Astrocyte of the cerebellum (primary cell): Measurements from ENCODE around the gene PPIE.
"Not testable (repeated sequence)": the region's sequence is repeated elsewhere in the genome, so short reads cannot be mapped to it uniquely, and the experiment has no call there.

ENCODE experiments used
- DNase-seq: peaks from one replicate; pipeline ENCODE4 v3.0.0-alpha.2; 2011; ENCODE audit warnings: low read depth
- H3K4me3 ChIP-seq: 2 replicates; pipeline ENCODE4 v1.5.1; 2011; ENCODE audit warnings: mild to moderate bottlenecking, low read depth, low read length, moderate library complexity
- CTCF ChIP-seq: IDR thresholded peaks from 2 replicates; pipeline ENCODE4 v1.5.1; 2012; ENCODE audit warnings: low read length, low read depth, moderate library complexity, mild to moderate bottlenecking; ENCODE audit errors: missing control alignments
- in situ Hi-C: cut with HindIII; loops from 2 replicates; pipeline ENCODE4 v1.10.0; 2017; ENCODE audit warnings: low sequenced_read_pairs

PPIE gene

GRCh38 chr1:39773369-39773979 lies 34.8 kb downstream of the PPIE start:
- DNase-seq, H3K4me3 ChIP-seq, in situ Hi-C loops: not testable (repeated sequence)

DNA sequence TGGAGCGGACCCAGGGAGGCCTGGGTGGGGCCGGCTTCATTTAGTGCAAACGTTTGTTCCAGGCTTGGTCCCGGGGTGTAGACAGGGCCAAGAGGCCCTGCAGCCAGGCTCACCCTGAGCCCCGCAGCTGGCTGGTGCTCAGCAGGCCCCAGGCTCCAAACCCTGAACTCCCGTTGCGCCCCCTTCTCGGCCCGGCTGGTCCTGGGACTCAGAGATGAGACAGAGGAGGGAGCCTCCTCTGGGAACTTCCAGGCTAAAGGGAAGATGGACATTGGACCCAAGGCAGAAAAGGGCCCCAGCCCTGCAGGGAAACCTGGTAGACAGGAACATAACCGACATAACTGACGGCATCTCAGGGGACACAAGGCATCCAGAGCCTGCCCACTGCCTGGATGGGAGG lies 36.5 kb downstream of the PPIE start:
- H3K4me3 ChIP-seq, in situ Hi-C loops, DNase-seq: not testable (repeated sequence)

DNA sequence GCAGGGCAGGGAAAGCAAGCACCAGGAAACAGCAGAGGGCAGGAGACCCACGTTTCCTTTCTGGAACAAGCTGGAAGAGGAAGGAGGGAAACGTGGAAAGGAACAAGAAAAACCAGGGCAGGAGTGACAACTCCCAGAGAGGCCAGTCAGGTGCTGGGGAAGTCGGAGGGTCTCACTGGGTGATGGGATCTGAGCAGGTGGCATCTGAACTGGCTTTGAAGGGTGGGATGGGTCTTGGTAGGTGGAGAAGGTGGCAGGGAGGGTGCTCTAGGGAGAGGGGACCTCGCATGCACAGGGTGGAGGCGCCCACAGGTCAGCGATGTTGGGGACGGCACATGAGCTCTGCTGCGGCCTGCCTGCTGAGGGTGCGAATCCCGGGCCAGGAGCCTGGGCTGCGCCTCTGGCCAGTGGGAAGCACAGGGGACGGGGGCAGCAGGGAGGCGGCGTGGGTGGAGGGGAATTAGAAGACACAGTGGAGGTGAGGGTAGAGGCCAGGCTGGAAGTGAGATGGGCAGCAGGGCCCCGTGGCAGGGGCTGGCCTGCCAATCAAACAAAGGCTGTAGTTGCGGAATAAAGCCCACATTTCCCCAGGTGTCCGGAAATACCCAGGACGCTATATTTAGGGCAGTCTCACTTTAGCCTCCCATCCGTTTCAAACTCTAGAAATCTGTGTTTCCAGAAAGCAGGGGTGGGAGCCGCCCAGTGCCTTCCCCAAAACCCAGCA lies 37.2 kb downstream of the PPIE start:
- H3K4me3 ChIP-seq, in situ Hi-C loops, DNase-seq: not testable (repeated sequence)

DNA sequence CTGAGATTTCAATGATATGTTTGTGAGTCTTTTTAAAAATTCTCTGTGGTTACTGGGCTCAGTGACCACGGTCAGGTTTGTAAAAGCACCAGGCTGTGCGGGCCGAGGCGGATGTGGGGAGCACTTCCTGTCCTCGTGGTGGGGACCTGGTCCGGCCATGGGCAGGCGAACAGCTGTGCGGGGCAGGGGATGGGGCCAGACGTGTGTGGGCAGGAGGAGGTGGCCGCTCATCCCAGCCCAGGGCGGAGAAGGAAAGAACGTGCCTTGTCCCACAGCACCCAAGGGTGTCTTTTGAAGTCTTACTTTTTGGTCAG lies 37.7 kb downstream of the PPIE start:
- in situ Hi-C loops: no loop called here
- DNase-seq: no peak
- TF ChIP-seq CTCF: no peak
- H3K4me3 ChIP-seq: no peak overlapping the region

DNA sequence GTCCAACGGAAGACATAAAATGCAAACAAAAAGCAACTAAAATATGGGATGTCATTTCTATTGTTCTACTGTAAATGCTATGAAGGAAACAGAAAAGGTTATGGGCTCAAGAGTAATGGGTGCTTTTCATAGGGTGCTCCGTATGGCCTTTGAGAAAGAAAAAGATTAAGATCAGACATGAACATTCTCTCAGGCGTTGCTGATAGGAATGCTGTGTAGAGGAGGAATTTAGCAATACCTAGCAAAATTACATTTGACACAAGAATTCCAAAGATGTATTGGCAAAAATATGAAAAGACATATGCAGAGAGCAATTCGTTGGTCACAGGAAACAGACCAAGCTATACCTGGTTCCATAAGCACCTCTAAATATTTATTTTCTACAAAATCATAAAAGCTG lies 38.2 kb downstream of the PPIE start:
- in situ Hi-C loops: no loop called here
- H3K4me3 ChIP-seq: no peak overlapping the region
- TF ChIP-seq CTCF: no peak
- DNase-seq: no peak

- in situ Hi-C loops: no loop called here
- no peak for DNase-seq
- H3K4me3 ChIP-seq: no peak overlapping the region
- TF ChIP-seq CTCF: no peak
Observed at GRCh38 chr1:39777306-39777705, 38.6 kb downstream of the PPIE start.

- DNase-seq, in situ Hi-C loops, H3K4me3 ChIP-seq: not testable (repeated sequence)
Observed at GRCh38 chr1:39777896-39778295, 39.2 kb downstream of the PPIE start.

DNA sequence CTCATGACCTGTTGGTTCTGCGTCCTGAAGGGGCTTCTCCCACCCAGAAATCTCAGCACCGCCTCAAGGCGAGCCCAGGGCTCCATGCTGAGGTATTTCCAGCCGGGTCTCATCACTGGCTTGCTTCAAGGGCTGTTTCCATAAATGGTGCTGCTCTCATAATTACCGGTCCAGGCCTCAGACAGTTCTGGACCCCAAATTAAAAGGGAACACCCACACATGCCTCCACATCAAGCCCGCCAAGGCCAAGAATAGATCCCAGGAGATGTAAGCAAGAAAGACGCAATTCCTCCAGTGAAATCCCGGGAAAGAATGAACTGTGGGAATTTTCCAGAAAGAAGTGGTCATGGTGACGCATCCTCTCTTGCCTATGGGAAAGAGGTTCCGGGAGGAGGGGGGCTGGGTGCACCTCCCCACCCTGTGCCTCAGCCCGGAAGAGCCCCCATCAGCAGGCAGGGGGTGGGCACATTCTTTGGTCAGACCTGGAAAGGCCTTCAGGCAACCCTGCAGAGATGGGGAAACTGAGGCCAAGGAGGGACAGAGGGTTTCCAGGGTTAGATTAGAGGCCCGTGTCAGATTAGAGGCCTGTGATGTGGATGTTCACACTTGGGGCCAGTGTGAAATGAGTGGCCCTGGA lies 39.9 kb downstream of the PPIE start:
- H3K4me3 ChIP-seq, DNase-seq, in situ Hi-C loops: not testable (repeated sequence)

DNA sequence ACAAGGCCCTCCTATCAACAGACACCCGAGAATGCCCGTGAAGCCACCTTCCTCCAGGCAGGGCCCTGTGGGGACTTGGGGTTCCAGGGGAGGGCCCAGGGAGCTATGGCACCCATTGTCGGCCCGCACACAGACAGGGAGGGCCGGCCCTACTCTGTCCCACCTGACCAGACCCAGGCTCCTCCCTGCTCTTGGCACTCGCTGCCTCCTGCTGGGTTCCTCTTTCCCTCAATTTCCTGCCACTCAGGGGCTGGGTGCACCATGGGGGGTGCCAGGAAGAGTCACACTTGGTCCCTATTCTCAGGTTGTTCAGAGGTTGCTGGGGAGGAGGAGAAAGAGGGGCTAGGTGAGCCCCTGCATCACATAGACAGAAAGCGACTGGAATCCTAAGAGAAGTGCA lies 40.5 kb downstream of the PPIE start:
- H3K4me3 ChIP-seq: no peak overlapping the region
- DNase-seq: no peak
- no peak for TF ChIP-seq CTCF
- in situ Hi-C loops: no loop called here
